ENCODE measurements around the gene BTG3.

DNA sequence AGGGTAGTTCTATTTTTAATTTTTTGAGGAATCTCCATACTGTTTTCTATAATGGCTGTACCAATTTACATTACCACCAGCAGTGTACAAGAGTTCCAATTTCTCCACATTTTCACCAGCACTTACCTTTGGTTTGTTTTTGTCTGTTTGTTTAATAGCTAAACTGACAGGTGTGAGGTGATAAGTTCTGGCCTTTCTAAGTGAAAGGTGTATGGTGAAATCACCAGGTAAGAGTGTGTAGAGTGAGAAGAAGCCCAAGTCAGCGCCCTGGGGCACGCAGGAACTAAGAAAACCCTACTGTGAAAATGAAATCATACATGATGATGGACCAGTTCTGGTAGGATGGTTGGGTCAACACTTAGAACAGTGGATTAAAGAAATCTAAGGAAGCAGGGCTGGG lies 34.5 kb downstream of the BTG3 start:
- TF ChIP-seq POLR2A (IDR thresholded peaks at IDR 0.05) (no peak), EP300 (IDR thresholded peaks at IDR 0.05) (no peak), POLR2AphosphoS5 (IDR thresholded peaks at IDR 0.05) (no peak)
- TF ChIP-seq, protein P1, sequence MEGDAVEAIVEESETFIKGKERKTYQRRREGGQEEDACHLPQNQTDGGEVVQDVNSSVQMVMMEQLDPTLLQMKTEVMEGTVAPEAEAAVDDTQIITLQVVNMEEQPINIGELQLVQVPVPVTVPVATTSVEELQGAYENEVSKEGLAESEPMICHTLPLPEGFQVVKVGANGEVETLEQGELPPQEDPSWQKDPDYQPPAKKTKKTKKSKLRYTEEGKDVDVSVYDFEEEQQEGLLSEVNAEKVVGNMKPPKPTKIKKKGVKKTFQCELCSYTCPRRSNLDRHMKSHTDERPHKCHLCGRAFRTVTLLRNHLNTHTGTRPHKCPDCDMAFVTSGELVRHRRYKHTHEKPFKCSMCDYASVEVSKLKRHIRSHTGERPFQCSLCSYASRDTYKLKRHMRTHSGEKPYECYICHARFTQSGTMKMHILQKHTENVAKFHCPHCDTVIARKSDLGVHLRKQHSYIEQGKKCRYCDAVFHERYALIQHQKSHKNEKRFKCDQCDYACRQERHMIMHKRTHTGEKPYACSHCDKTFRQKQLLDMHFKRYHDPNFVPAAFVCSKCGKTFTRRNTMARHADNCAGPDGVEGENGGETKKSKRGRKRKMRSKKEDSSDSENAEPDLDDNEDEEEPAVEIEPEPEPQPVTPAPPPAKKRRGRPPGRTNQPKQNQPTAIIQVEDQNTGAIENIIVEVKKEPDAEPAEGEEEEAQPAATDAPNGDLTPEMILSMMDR (IDR thresholded peaks at IDR 0.05): no peak
